Stimulated activated CD4-positive, alpha-beta T cell treated with anti-CD3 and anti-CD28 coated beads, Interleukin-12 subunit alpha, Interleukin-12 subunit beta, amount 100 ng/mL, for 4 hours (primary cell): ENCODE measurements around the gene TNFRSF18.

Source experiments
- DNase-seq: peaks from one replicate; pipeline ENCODE4 v3.0.0-alpha.2; 2020

TNFRSF18 gene

GRCh38 chr1:1173793-1174415 is 32.5 kb downstream of the TNFRSF18 start, which contains the start of gene TTLL10:
TSS of gene TTLL10 (plus strand) at chr1:1173880. CDS start at chr1:1179216, 5,336 bp downstream.
- peak; percentile 23 for DNase-seq

DNA sequence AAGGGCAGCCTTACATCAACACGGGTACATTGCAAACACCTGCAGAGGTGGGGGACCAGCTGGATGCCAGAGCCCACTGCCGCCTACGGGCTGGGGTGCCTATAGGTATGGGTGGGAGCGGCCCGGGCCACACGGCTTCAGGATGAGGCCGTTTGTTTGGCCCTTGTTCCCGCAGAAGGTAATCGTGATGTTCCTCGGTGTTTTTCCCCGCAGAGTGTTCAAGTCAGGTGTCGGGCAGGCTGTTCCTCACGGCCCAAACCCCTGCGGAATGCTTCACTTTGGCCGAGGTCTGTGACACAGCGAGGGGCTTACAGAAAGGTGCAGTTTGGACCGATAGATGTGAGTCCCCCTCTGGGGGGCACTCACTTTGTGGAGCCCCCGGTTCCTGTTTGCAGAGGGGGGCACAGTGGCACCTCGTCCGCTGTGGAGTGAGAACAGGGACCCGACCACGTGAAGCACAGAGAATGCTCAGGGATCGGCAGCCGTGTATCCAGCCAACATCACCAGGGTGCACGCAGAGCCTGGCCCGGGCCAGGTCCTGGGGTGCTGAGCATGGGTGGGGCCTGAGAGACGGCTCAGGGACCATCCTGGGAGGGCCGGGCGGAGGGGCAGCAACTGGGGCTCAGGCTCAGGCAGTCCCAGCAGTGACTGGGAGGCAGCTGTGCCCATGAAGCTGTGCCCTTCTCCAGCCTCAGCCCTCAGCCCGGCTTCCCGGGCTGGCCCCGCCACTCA is 33.2 kb downstream of the TNFRSF18 start:
- DNase-seq = no peak

DNA sequence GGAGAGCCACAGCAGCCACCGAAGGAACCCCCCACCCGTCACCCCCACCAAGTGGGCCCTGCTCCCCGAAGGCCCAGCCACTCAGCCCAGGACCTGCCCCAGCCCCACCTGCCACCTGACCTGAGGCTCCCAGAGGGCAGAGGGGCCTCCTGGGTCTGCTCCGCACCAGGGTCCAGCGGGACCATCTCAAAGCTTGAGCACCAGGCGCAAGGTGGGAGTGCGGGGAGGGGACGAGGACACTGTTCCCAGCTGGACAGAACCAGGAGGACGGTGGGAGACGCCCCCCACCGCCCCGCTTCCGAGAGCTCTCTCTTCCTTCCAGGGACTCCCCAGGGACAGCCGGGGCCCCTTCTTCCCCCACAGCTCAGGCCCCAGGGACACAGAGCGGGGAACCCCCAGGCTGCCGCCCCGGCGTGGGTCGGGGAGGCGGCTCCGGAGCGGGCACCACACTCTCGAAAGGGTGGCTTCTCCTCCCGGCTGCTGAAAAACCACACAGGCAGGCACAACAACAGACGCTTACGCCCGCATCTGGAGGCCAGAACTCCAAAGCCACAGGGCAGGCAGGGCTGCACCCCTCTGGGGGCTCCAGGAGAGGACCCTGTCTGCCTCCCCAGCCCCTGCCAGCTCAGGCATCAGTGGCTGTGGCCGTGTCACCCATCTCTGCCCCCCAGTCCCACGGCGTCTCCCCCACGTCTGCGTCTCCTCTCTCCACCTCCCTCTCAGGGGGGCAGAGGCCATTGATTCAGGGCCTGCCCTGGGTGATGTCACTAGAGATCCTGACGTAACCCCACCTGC is 34.6 kb downstream of the TNFRSF18 start:
- DNase-seq = peak; percentile 18

DNA sequence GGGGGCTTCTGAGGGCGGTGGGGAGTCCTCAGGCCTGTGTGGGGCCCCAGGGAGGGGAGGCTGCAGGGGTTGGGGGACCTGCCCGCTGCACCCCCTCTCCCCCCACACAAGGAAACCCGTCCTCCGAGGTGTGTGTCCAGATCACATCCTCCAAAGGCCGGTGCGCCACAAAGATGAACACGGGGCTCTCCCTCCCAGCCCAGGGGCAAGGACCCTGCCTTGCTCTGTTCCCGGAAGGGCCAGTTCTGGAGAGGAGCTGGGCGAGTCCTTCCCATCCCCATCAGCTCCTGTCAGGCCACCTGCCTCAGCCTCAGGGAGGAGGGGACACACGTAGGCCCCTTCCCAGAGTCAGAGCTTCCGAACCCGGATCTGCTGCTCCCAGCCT is 35.2 kb downstream of the TNFRSF18 start:
- no peak for DNase-seq

DNA sequence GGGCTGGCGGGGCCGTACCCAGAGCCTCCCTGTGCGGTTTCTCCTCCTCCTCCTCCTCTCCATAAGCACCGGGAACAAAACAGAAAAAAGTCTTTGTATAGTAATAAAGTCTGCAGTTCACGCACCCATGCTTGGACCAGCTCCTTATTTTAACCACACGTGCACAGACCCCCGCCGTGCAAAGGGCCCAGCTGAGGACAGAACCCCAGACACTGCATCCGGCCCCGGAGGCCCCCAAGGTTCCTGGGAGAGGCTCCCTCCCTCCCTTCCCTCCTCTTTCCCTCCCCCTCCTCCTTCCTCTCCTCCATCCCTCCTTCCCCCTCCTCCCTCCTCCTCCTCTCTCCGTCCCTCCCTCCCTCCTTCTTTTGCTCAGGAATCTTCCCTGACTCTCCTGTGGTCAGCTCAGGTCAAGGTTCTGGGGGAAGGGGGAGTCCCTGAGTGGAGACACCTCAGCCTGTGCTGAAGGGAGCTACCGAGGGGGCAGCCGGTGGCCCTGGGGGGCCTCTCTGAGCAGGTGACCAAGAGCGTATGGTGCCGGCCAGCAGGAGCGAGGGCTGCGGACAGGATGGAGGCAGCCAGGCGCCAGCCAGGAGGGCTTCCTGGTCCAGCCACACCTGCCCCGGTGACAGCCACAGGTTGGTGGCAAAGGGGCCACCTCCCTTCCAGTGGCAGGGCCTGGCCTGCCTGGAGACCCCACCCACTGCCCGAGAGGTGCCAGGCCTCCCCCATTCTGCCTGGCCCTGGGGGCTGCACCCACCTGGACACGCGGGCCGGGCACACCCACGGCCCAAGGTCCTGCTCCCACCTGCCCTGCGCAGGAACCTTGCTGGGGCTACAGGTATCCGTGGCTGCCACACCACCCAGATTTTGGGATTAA is 35.9 kb downstream of the TNFRSF18 start:
- no peak for DNase-seq

GRCh38 chr1:1169429-1170214 is 36.8 kb downstream of the TNFRSF18 start:
- DNase-seq = no peak

DNA sequence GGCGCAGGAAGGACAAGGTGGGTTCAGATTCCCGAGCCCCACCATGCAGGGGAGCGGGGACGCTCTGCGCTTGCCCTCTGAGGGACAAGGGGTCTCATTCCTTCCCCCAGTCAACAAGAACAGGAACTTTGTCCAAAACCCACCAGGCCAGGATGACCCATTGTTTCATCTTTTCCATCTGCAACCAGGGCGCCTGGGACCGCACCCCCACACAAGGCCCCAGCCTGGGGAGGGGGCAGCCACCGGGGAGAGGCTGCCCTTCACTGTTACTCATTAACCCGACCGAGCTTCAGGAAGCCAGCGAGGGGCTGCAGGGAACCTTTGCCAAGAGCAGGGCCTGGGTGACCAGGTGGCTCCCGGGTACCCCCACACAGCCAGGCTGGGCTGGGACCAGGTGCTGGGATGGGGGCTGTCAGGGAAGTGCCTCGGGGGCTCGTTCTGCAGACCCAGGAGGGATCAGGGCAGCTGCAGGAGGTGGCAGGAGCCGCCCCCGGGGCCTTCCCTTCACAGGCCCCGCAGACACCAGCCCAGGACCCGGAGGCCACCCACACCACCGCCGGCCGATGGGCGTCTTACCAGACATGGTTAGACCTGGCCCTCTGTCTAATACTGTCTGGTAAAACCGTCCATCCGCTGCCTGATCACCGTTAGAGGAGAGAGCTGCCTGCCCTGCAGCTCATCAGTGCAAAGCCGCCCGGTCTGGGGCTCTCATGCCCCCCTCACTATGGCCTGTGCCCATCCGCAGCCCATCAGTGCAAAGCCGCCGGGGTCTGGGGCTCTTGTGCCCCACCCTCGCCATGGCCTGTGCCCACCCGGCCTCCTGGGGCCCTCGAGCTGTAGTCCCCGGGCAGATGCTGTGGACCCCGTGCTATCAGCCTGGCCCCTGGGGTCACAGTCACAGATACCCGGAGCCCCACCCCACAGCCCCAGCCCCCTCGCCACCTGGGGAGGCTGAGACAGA is 37.7 kb downstream of the TNFRSF18 start:
- no peak for DNase-seq

GRCh38 chr1:1167841-1168450 is 38.4 kb downstream of the TNFRSF18 start:
- no peak for DNase-seq

- DNase-seq = no peak
Measured at GRCh38 chr1:1167398-1167821, 39.0 kb downstream of the TNFRSF18 start.

DNA sequence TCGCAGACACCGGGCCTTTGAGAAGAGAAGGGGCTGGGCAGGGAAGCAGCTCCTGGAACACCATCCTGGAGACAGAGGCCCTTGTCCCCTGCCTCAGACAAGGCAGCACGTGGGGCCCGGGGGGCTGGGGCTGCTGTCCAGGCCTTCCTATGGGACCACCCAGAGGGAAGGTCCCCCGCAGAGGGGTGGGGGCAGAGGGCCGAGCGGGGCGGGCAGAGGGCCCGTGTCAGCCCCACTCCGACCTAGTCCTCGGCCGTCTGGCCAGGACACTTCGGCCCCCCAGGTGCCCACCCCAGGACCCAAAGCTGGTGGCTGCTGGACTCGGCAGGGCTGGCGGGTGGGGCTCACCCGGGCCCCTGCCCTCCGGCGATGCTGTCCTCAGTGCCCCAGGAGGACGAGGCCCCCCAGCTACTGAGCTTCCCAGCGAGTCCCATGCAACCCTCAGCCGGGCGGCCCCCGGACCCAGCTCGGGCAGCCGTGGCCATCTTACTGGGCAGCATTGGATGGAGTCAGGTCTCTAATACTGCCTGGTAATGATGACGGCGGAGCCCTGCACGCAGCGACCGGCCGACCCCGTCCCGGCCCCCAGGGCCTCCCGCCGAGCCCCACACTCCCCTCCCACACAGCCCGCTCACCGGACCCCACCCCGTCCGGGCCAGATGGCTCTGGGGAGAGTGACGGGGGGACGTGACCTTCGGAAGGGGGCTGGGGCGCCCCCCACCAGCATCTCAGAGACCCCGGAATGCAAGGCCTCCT is 39.6 kb downstream of the TNFRSF18 start:
- no peak for DNase-seq

GRCh38 chr1:1165900-1166421 is 40.4 kb downstream of the TNFRSF18 start:
- no peak for DNase-seq

GRCh38 chr1:1165485-1165884 is 40.9 kb downstream of the TNFRSF18 start:
- DNase-seq = no peak

GRCh38 chr1:1164701-1165451 is 41.5 kb downstream of the TNFRSF18 start:
- no peak for DNase-seq

- DNase-seq = no peak
Measured at GRCh38 chr1:1164361-1164700, 42.1 kb downstream of the TNFRSF18 start.

DNA sequence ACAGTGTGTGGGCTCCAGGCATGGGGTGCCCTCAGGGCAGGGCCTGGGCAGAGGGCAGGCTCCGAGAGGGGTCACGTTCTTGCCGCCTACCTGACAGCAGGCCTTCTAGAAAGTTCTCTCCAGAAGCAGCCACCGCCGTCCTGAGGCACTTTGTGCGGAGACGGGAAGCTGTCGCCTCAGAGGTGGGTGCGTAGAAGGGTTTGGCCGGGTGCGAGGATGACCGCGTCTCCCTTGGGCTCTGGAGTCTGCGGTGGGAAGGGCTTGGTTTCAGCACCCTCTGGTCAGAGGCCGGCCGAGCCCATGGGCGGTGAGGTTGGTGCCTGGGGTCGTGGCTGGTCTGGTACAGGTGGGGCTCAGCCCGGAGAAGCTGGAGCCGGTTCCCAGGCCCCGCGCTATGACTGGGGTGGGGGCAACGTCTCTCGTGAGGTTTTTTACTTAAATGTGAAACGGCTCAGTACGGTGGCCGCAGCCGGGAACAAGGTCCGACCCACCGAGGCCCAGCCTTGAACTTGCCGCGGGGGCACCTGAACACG is 42.8 kb downstream of the TNFRSF18 start:
- DNase-seq = no peak

- DNase-seq = no peak
Measured at GRCh38 chr1:1162597-1163537, 43.5 kb downstream of the TNFRSF18 start.

GRCh38 chr1:1161683-1162079 is 44.7 kb downstream of the TNFRSF18 start:
- DNase-seq = no peak
